HG03159 (cell line): ENCODE measurements around the gene XPO5.
"Not testable (repeated sequence)": the region's sequence is repeated elsewhere in the genome, so short reads cannot be mapped to it uniquely, and the experiment has no call there.

Experiments used
- ATAC-seq: cut with Tn5 transposase; IDR thresholded peaks from one replicate; pipeline ENCODE4 v1.9.1; 2021; ENCODE audit warnings: mild to moderate bottlenecking, moderate library complexity; ENCODE audit not compliant: unreplicated experiment

Gene XPO5

GRCh38 chr6:43584892-43585570, 9.2 kb upstream of the XPO5 start:
- no peak for ATAC-seq

- no peak for ATAC-seq
These were observed 7.1 kb upstream of the XPO5 start for GRCh38 chr6:43582911-43583310.

GRCh38 chr6:43579171-43579570, 3.3 kb upstream of the XPO5 start:
- ATAC-seq = no peak

- ATAC-seq = no peak
These were observed 2.9 kb upstream of the XPO5 start for GRCh38 chr6:43578748-43579147.

GRCh38 chr6:43575105-43575771, 600 bp downstream of the XPO5 start:
- ATAC-seq = no peak

GRCh38 chr6:43572015-43572414, 3.8 kb downstream of the XPO5 start:
- no peak for ATAC-seq

- no peak for ATAC-seq
These were observed 4.9 kb downstream of the XPO5 start for GRCh38 chr6:43570876-43571441.

GRCh38 chr6:43559328-43559727, 16.5 kb downstream of the XPO5 start:
- no peak for ATAC-seq

GRCh38 chr6:43557620-43558019, 18.2 kb downstream of the XPO5 start:
- not testable (repeated sequence) for ATAC-seq

- no peak for ATAC-seq
These were observed 28.6 kb downstream of the XPO5 start for GRCh38 chr6:43547222-43547621.

- ATAC-seq = no peak
These were observed 31.4 kb downstream of the XPO5 start for GRCh38 chr6:43544461-43544860.

- ATAC-seq = no peak
These were observed 33.9 kb downstream of the XPO5 start for GRCh38 chr6:43541774-43542471.

- ATAC-seq = no peak
These were observed 35.3 kb downstream of the XPO5 start for GRCh38 chr6:43540507-43540906.

GRCh38 chr6:43539409-43539808, 36.4 kb downstream of the XPO5 start:
- not testable (repeated sequence) for ATAC-seq

- not testable (repeated sequence) for ATAC-seq
These were observed 36.9 kb downstream of the XPO5 start for GRCh38 chr6:43538986-43539385.

GRCh38 chr6:43532201-43532600, 43.6 kb downstream of the XPO5 start:
- no peak for ATAC-seq

GRCh38 chr6:43524483-43524961, 51.3 kb downstream of the XPO5 start:
- ATAC-seq = no peak

- no peak for ATAC-seq
These were observed 52.6 kb downstream of the XPO5 start for GRCh38 chr6:43523284-43523683.

- ATAC-seq = no peak
These were observed 53.1 kb downstream of the XPO5 start for GRCh38 chr6:43522547-43523261.

- ATAC-seq = no peak
These were observed 54.0 kb downstream of the XPO5 start for GRCh38 chr6:43521836-43522235.

- ATAC-seq = no peak
These were observed 55.7 kb downstream of the XPO5 start for GRCh38 chr6:43520097-43520496.
